SK-N-MC (cell line): ENCODE data around the gene HYPK.

Experiments used
- EZH2 ChIP-seq: fragments of 200-600 bp; sonication (generic); IDR thresholded peaks from one replicate; pipeline ENCODE4 v1.6.1; 2017; ENCODE audit warnings: antibody characterized with exemption
- POLR2AphosphoS5 ChIP-seq: IDR thresholded peaks from 2 replicates; pipeline ENCODE4 v1.6.1; 2012; ENCODE audit warnings: mild to moderate bottlenecking, low read depth, low read length, borderline replicate concordance

- TF ChIP-seq POLR2AphosphoS5 (no peak), EZH2 (no peak)
Observed at GRCh38 chr15:43808435-43808950, 8.1 kb downstream of the HYPK start.
